Amniotic stem cell (primary cell): ENCODE data around the gene ALG10B.
"Not testable (repeated sequence)": the region's sequence is repeated elsewhere in the genome, so short reads cannot be mapped to it uniquely, and the experiment has no call there.

Source experiments
- DNase-seq: peaks from one replicate; lab custom pipeline; 2025; lab: John Stamatoyannopoulos, UW

Gene ALG10B

GRCh38 chr12:38316391-38317129, at the start of gene ALG10B:
Gene ALG10B, plus strand, starts transcription at chr12:38316774. Its CDS starts 120 bp downstream, at chr12:38316894.
- DNase-seq = peak; percentile 92

- DNase-seq = no peak
Measured at GRCh38 chr12:38268612-38269011, 48.0 kb upstream of the ALG10B start.

GRCh38 chr12:38269897-38270296, 46.7 kb upstream of the ALG10B start:
- DNase-seq = no peak

- no peak for DNase-seq
Measured at GRCh38 chr12:38279756-38280155, 36.8 kb upstream of the ALG10B start.

GRCh38 chr12:38282886-38283285, 33.7 kb upstream of the ALG10B start:
- DNase-seq = no peak

- no peak for DNase-seq
Measured at GRCh38 chr12:38289396-38289795, 27.2 kb upstream of the ALG10B start.

GRCh38 chr12:38291160-38291559, 25.4 kb upstream of the ALG10B start:
- no peak for DNase-seq

GRCh38 chr12:38302972-38303371, 13.6 kb upstream of the ALG10B start:
- not testable (repeated sequence) for DNase-seq

GRCh38 chr12:38321966-38322365, 5.4 kb downstream of the ALG10B start:
- DNase-seq = not testable (repeated sequence)

GRCh38 chr12:38324912-38325311, 8.3 kb downstream of the ALG10B start:
- DNase-seq = no peak

GRCh38 chr12:38327356-38327755, 10.8 kb downstream of the ALG10B start:
- DNase-seq = no peak

- peak; percentile 1 for DNase-seq
Measured at GRCh38 chr12:38328306-38328895, 11.8 kb downstream of the ALG10B start.

- not testable (repeated sequence) for DNase-seq
Measured at GRCh38 chr12:38330414-38330813, 13.8 kb downstream of the ALG10B start.

- no peak for DNase-seq
Measured at GRCh38 chr12:38332814-38333213, 16.2 kb downstream of the ALG10B start.

GRCh38 chr12:38342444-38342843, 25.9 kb downstream of the ALG10B start:
- no peak for DNase-seq

GRCh38 chr12:38343256-38343655, 26.7 kb downstream of the ALG10B start:
- DNase-seq = not testable (repeated sequence)

- not testable (repeated sequence) for DNase-seq
Measured at GRCh38 chr12:38343916-38344315, 27.3 kb downstream of the ALG10B start.

GRCh38 chr12:38350342-38351174, 34.0 kb downstream of the ALG10B start:
- DNase-seq = no peak

GRCh38 chr12:38351175-38351508, 34.6 kb downstream of the ALG10B start:
- DNase-seq = not testable (repeated sequence)

- DNase-seq = no peak
Measured at GRCh38 chr12:38367506-38367905, 50.9 kb downstream of the ALG10B start.

- no peak for DNase-seq
Measured at GRCh38 chr12:38370311-38370710, 53.7 kb downstream of the ALG10B start.

- no peak for DNase-seq
Measured at GRCh38 chr12:38373784-38374183, 57.2 kb downstream of the ALG10B start.

GRCh38 chr12:38374751-38375150, 58.2 kb downstream of the ALG10B start:
- no peak for DNase-seq
